ENCODE measurements around the gene ARRDC1.

GRCh38 chr9:137556069-137556838, 49.2 kb upstream of the ARRDC1 start:
- TF ChIP-seq CTCF (conservative IDR thresholded peaks at IDR 0.05; ENCODE audit: low read depth, low read length) (no peak), EZH2 (IDR thresholded peaks at IDR 0.05; ENCODE audit: borderline replicate concordance, low read depth, low read length, poor library complexity, severe bottlenecking) (no peak)
